ENCODE data around the gene TAS1R3.

TAS1R3 gene

DNA sequence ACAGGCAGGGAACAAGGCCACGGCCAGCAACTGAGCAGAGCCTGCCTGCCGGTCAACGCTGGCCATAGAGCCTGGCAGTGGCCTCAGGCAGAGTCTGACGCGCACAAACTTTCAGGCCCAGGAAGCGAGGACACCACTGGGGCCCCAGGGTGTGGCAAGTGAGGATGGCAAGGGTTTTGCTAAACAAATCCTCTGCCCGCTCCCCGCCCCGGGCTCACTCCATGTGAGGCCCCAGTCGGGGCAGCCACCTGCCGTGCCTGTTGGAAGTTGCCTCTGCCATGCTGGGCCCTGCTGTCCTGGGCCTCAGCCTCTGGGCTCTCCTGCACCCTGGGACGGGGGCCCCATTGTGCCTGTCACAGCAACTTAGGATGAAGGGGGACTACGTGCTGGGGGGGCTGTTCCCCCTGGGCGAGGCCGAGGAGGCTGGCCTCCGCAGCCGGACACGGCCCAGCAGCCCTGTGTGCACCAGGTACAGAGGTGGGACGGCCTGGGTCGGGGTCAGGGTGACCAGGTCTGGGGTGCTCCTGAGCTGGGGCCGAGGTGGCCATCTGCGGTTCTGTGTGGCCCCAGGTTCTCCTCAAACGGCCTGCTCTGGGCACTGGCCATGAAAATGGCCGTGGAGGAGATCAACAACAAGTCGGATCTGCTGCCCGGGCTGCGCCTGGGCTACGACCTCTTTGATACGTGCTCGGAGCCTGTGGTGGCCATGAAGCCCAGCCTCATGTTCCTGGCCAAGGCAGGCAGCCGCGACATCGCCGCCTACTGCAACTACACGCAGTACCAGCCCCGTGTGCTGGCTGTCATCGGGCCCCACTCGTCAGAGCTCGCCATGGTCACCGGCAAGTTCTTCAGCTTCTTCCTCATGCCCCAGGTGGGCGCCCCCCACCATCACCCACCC is at the start of gene TAS1R3:
TSS of gene TAS1R3 (plus strand) at position 213 of the 898 bp plus-strand sequence. CDS start at position 279, 66 bp downstream.
- no peak within 1 kb of the TSS for H3K4me3 ChIP-seq (ENCODE audit: low read depth, low read length)
- no peak for DNase-seq (ENCODE audit: low read depth)
- in situ Hi-C loops (cut with HindIII; ENCODE audit: low sequenced_read_pairs) = no loop called here
- TF ChIP-seq, protein P1, sequence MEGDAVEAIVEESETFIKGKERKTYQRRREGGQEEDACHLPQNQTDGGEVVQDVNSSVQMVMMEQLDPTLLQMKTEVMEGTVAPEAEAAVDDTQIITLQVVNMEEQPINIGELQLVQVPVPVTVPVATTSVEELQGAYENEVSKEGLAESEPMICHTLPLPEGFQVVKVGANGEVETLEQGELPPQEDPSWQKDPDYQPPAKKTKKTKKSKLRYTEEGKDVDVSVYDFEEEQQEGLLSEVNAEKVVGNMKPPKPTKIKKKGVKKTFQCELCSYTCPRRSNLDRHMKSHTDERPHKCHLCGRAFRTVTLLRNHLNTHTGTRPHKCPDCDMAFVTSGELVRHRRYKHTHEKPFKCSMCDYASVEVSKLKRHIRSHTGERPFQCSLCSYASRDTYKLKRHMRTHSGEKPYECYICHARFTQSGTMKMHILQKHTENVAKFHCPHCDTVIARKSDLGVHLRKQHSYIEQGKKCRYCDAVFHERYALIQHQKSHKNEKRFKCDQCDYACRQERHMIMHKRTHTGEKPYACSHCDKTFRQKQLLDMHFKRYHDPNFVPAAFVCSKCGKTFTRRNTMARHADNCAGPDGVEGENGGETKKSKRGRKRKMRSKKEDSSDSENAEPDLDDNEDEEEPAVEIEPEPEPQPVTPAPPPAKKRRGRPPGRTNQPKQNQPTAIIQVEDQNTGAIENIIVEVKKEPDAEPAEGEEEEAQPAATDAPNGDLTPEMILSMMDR (IDR thresholded peaks at IDR 0.05; ENCODE audit: low read depth, low read length, missing control alignments) = no peak

DNA sequence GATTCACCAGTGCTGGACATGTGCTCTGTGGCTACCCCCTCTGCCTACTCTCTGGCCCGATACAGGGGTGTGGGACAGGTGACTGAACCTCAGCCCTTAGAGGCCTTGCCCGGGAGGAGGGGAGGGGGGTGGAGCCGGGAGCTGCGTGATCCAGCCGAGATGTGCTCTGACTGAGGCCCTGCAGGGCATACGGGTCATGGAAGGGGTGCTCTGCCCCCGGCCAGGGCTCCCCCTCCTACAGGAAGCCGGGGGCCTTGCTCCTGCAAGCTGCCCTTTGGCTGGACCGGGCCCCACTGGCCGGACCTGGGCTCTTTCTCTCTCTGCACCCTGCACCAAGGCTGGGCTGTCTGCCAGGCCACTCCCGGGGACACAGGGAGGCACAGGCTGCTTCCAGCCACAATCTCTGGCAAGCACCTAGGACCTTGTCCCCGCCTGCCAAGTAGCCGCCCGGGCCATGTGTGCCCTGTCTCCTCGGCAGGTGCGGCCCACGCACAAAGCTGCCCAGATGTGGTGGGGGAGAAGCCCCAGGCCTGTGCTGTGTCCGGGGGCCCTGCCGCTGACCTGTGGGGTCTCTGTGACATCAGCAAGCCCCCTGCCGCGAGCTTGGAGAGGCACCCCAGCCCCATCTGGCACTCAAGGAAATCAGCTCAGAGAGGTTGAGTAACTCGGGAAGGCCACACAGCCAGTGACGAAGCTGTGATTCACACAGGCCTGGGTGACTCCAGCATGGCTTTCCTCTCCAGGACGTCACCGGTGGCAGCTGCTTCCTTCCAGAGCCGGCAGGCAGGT is 49.4 kb upstream of the TAS1R3 start:
- TF ChIP-seq, protein P1 (IDR thresholded peaks at IDR 0.05; ENCODE audit: low read depth, low read length, missing control alignments) = no peak
- H3K4me3 ChIP-seq (ENCODE audit: low read depth, low read length) = no peak overlapping the region
- no peak for DNase-seq (ENCODE audit: low read depth)
- in situ Hi-C loops (cut with HindIII; ENCODE audit: low sequenced_read_pairs) = loop anchor here (25.0 kb wide), 1 partner anchor 144 kb away; no protein-coding TSS in a partner anchor

DNA sequence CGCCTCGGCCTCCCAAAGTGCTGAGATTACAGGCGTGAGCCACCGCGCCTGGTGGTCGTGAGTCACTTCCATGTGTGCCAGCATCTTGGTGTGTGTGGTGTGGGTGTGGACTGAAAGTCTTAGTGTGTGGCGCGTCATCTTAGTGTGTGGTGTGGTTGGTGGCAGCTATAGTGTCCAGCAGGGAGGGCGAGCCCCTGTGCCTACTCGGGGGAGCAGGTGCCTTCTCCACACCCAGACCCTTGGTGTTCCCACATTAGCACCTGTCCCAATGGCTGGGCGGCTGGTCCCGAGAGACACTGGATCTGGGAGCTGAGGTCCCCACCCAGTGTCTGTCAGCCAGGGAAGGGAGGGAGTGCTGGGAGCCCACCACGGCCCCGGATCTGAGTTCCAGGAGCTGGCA is 48.1 kb upstream of the TAS1R3 start:
- in situ Hi-C loops (cut with HindIII; ENCODE audit: low sequenced_read_pairs) = loop anchor here (25.0 kb wide), 1 partner anchor 146 kb away; no protein-coding TSS in a partner anchor
- DNase-seq (ENCODE audit: low read depth) = no peak
- H3K4me3 ChIP-seq (ENCODE audit: low read depth, low read length) = no peak overlapping the region
- TF ChIP-seq, protein P1 (IDR thresholded peaks at IDR 0.05; ENCODE audit: low read depth, low read length, missing control alignments) = no peak

DNA sequence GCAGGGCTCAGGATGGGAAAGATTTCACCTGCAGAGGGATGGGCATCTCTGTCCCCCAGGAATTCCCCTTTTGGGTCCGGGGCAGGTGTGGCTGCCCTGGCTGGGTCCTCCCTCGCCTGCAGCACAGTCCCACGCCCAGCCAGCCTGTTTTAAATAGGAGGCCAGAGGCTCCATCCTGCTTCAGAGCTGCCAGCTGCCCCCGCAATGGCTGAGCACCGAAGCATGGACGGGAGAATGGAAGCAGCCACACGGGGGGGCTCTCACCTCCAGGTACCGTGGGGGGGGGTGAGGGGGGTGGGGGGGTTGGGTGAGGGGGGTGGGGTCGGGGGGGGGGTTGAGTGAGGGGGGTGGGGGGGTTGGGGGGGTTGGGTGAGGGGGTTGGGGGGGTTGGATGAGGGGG is 47.3 kb upstream of the TAS1R3 start:
- H3K4me3 ChIP-seq (ENCODE audit: low read depth, low read length) = no peak overlapping the region
- TF ChIP-seq, protein P1 (IDR thresholded peaks at IDR 0.05; ENCODE audit: low read depth, low read length, missing control alignments) = no peak
- in situ Hi-C loops (cut with HindIII; ENCODE audit: low sequenced_read_pairs) = loop anchor here (25.0 kb wide), 1 partner anchor 147 kb away; no protein-coding TSS in a partner anchor
- DNase-seq (ENCODE audit: low read depth) = no peak

DNA sequence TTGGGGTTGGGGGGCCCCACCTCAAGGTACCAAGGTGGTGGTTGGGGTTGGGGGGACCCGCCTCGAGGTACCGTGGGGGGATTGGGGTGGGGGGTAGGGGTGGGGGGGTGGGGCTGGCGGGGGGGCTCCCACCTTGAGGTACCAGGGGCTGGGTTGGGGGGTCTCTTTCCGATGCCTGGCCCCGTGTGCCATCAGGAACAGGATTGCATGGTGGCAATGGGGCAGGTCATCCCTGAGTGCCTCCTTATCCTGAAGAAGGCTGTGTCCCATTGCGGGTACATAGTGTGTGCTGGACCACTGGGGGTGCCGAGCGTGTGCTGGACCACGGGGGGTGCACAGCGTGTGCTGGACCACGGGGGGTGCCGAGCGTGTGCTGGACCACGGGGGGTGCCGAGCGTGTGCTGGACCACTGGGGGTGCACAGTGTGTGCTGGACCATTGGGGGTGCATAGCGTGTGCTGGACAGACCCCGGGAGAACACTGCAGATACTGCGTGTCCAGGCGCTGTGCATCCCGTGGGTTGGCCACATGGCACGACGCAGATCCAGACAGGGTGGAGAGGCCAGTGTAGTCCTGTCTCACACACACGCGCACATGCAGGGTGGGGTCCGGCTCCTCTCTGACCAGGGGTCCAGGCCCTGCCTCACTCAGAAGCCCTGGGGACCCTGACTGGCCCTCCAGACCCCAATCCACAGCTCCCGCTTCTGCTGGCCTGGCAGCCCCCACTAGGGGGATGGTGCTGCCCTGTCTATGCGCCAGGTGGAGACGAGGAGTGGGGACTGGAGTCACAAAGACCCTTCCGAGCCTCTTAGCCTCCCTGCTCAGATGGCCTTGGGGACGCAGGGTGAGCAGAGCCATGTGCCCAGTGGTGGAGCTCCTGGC is 46.6 kb upstream of the TAS1R3 start:
- TF ChIP-seq, protein P1 (IDR thresholded peaks at IDR 0.05; ENCODE audit: low read depth, low read length, missing control alignments) = no peak
- DNase-seq (ENCODE audit: low read depth) = no peak
- H3K4me3 ChIP-seq (ENCODE audit: low read depth, low read length) = no peak overlapping the region
- in situ Hi-C loops (cut with HindIII; ENCODE audit: low sequenced_read_pairs) = loop anchor here (25.0 kb wide), 1 partner anchor 147 kb away; no protein-coding TSS in a partner anchor
